OCI-LY7 (cell line): ENCODE measurements around the gene SEMA3F. TPM values are rescaled to one million over a fixed set of nuclear protein-coding genes. Genes with fewer than 3 reads are reported as not detected.

Experiments
- BruUV-seq: library from RNA; stranded (reverse); fragments of 400-500 nt; replicated peaks from 2 replicates; lab custom pipeline; 2021; lab: Mats Ljungman, UMichigan
- CTCF ChIA-PET: fragments of 300-600 bp; sonication (Branson Sonifier 250); formaldehyde crosslinking; loops from one replicate; lab custom pipeline; 2022; ENCODE audit warnings: antibody characterized with exemption; ENCODE audit not compliant: unreplicated experiment; lab: Charles Lee
- POLR2A ChIA-PET: fragments of 300-600 bp; sonication (Branson Sonifier 250); formaldehyde crosslinking; loops from one replicate; lab custom pipeline; 2022; ENCODE audit warnings: antibody characterized with exemption; lab: Charles Lee
- DNase-seq: peaks from one replicate; pipeline ENCODE4 v3.0.0-alpha.2; 2015; ENCODE audit warnings: low spot score
- H2AFZ ChIP-seq: fragments of 200-600 bp; sonication (generic), shearing (Covaris generic); 2 replicates; pipeline ENCODE4 v1.6.1; 2014; ENCODE audit warnings: mild to moderate bottlenecking, antibody characterized with exemption, low read length, moderate library complexity
- H3K27ac ChIP-seq: fragments of 200-600 bp; sonication (generic); 2 replicates; pipeline ENCODE4 v1.5.1; 2014; ENCODE audit warnings: mixed run types, low read depth, mild to moderate bottlenecking, moderate library complexity, low read length, inconsistent platforms; ENCODE audit not compliant: poor library complexity, severe bottlenecking
- H3K36me3 ChIP-seq: fragments of 200-600 bp; sonication (generic); 2 replicates; pipeline ENCODE4 v1.6.1; 2014; ENCODE audit warnings: mild to moderate bottlenecking, antibody characterized with exemption, low read length, moderate library complexity, mixed read lengths; ENCODE audit not compliant: insufficient read depth
- H3K4me1 ChIP-seq: fragments of 200-600 bp; sonication (generic); 2 replicates; pipeline ENCODE4 v1.5.1; 2014; ENCODE audit warnings: mild to moderate bottlenecking, low read length; ENCODE audit not compliant: insufficient read depth, poor library complexity, severe bottlenecking
- H3K4me2 ChIP-seq: fragments of 200-600 bp; sonication (generic); 2 replicates; pipeline ENCODE4 v1.6.1; 2014; ENCODE audit warnings: mild to moderate bottlenecking, low read length
- H3K4me3 ChIP-seq: fragments of 200-600 bp; sonication (generic); 2 replicates; pipeline ENCODE4 v1.5.1; 2014; ENCODE audit warnings: mild to moderate bottlenecking, low read depth, low read length; ENCODE audit not compliant: poor library complexity, severe bottlenecking
- H3K79me2 ChIP-seq: fragments of 200-600 bp; sonication (generic); 2 replicates; pipeline ENCODE4 v1.6.1; 2016; ENCODE audit warnings: low read depth, mild to moderate bottlenecking, low read length, moderate library complexity, mixed read lengths; ENCODE audit not compliant: insufficient read depth
- H3K9me2 ChIP-seq: fragments of 200-600 bp; sonication (generic); 2 replicates; pipeline ENCODE4 v1.6.1; 2016; ENCODE audit warnings: mild to moderate bottlenecking, low read length, mixed read lengths; ENCODE audit not compliant: insufficient read depth
- H3K9me3 ChIP-seq: fragments of 200-600 bp; sonication (generic); 2 replicates; pipeline ENCODE4 v1.6.1; 2014; ENCODE audit warnings: mild to moderate bottlenecking, mixed run types, low read length, mixed read lengths
- H4K20me1 ChIP-seq: fragments of 200-600 bp; sonication (generic); 2 replicates; pipeline ENCODE4 v1.6.1; 2014; ENCODE audit warnings: mild to moderate bottlenecking, antibody characterized with exemption, low read length, moderate library complexity, mixed read lengths; ENCODE audit not compliant: insufficient read depth
- CTCF ChIP-seq: fragments of 200-600 bp; sonication (generic); conservative IDR thresholded peaks from 2 replicates; pipeline ENCODE4 v1.5.1; 2014; ENCODE audit warnings: mild to moderate bottlenecking, antibody characterized with exemption, low read length, moderate library complexity, mixed read lengths
- EZH2phosphoT487 ChIP-seq: fragments of 200-600 bp; sonication (generic); IDR thresholded peaks from 2 replicates; pipeline ENCODE4 v1.6.1; 2018; ENCODE audit warnings: low read depth, borderline replicate concordance, mild to moderate bottlenecking, mixed run types, antibody characterized with exemption, low read length, moderate library complexity, mixed read lengths
- intact Hi-C: fragments of 100-400 bp; cut with micrococcal nuclease; formaldehyde crosslinking; loops from one replicate; pipeline ENCODE4 v1.10.0; 2022; ENCODE audit not compliant: unreplicated experiment
- total RNA-seq, 2 experiments: library from RNA; depleted of rRNA in 1 of 2; stranded (reverse); fragments of >200 nt in 1 of 2; shearing (Covaris generic) in 1 of 2; gene quantifications; 2 replicates each; pipeline ENCODE4 v1.2.3, GENCODE V29; 2014 to 2022

Gene SEMA3F
- total RNA-seq, 2 experiments from 2014 or later, result 0.84 TPM; not detected in 1

- no peak overlapping the region for H2AFZ ChIP-seq
- H3K27ac ChIP-seq, result no peak overlapping the region
- intact Hi-C loops, result no loop called here
- no peak overlapping the region for H3K4me2 ChIP-seq
- ChIA-PET CTCF (interaction anchor here (1.6 kb wide), 1 partner anchor 24 kb away, joined by 9 read pairs; no protein-coding TSS in a partner anchor), POLR2A (interaction anchor here (1.1 kb wide), 1 partner anchor 1616 kb away, joined by 3 read pairs; no protein-coding TSS in a partner anchor)
- H3K4me3 ChIP-seq, result no peak overlapping the region
- no peaks in the 10 kb centered on the region for H3K9me2 ChIP-seq
- no peaks in the 10 kb centered on the region for H3K9me3 ChIP-seq
- H3K79me2 ChIP-seq, result no peaks in the 10 kb centered on the region
- DNase-seq, result no peak
- H3K36me3 ChIP-seq, result no peaks in the 10 kb centered on the region
- peaks cover 14% of the 10 kb centered on the region for H3K4me1 ChIP-seq
- no TSS peak for BruUV-seq
- H4K20me1 ChIP-seq, result no peaks in the 10 kb centered on the region
- no peak for TF ChIP-seq EZH2phosphoT487
- no peak for TF ChIP-seq CTCF
Observed at GRCh38 chr3:50218448-50218847, 63.3 kb downstream of the SEMA3F start.

GRCh38 chr3:50219285-50219684 is 64.2 kb downstream of the SEMA3F start:
- CTCF ChIA-PET, result interaction anchor here (0.7 to 1.6 kb wide), 2 partner anchors 25 to 80 kb away, joined by 3 to 9 read pairs; partner anchors contain the start of genes HYAL3 and NAA80
- Histone ChIP-seq H3K9me3 (no peaks in the 10 kb centered on the region), H3K4me1 (peaks cover 14% of the 10 kb centered on the region), H4K20me1 (no peaks in the 10 kb centered on the region), H3K4me2 (no peak overlapping the region), H3K79me2 (no peaks in the 10 kb centered on the region), H3K9me2 (no peaks in the 10 kb centered on the region), H2AFZ (no peak overlapping the region), H3K4me3 (no peak overlapping the region), H3K36me3 (no peaks in the 10 kb centered on the region), H3K27ac (no peak overlapping the region)
- POLR2A ChIA-PET, result interaction anchor here (0.6 to 0.9 kb wide), 2 partner anchors 19 to 25 kb away, joined by 3 to 5 read pairs; no protein-coding TSS in a partner anchor
- no peak for DNase-seq
- BruUV-seq, result no TSS peak
- intact Hi-C loops, result no loop called here
- TF ChIP-seq EZH2phosphoT487, result no peak
- no peak for TF ChIP-seq CTCF

GRCh38 chr3:50220109-50220508 is 65.0 kb downstream of the SEMA3F start:
- Histone ChIP-seq H3K79me2 (no peaks in the 10 kb centered on the region), H3K9me3 (no peaks in the 10 kb centered on the region), H3K4me2 (no peak overlapping the region), H3K36me3 (no peaks in the 10 kb centered on the region), H3K27ac (no peak overlapping the region), H4K20me1 (no peaks in the 10 kb centered on the region), H3K9me2 (no peaks in the 10 kb centered on the region), H3K4me3 (no peak overlapping the region), H3K4me1 (peaks cover 14% of the 10 kb centered on the region), H2AFZ (no peak overlapping the region)
- intact Hi-C loops, result loop anchor here (10.0 kb wide), 1 partner anchor 415 kb away; the partner anchor contains the start of gene INKA1
- no peak for DNase-seq
- ChIA-PET POLR2A (interaction anchor here (0.8 kb wide), 1 partner anchor 25 kb away, joined by 3 read pairs; no protein-coding TSS in a partner anchor), CTCF (no interaction called here)
- BruUV-seq, result no TSS peak
- TF ChIP-seq EZH2phosphoT487 (no peak), CTCF (no peak)
